ENCODE measurements around the gene RAI1. TPM values are rescaled to one million over a fixed set of nuclear protein-coding genes. Genes with fewer than 3 reads are reported as not detected.

Gene RAI1
- total RNA-seq, 3 donors from 2014 or later: 19.9 to 22.4 (median 20.1) TPM

GRCh38 chr17:17849845-17850373 is 168.7 kb downstream of the RAI1 start:
- peak; percentile 21 to 36 for ATAC-seq
- H3K9me3 Mint-ChIP-seq: no peaks in the 10 kb centered on the region
- H3K4me1 Mint-ChIP-seq (ENCODE audit: low read depth): peaks cover 71% of the 10 kb centered on the region
- H3K4me3 Mint-ChIP-seq: peak overlapping the region; percentile 37
- H3K36me3 Mint-ChIP-seq (ENCODE audit: insufficient read depth): peaks cover 5% of the 10 kb centered on the region
- H3K27me3 Mint-ChIP-seq (ENCODE audit: low read depth): no peaks in the 10 kb centered on the region
- DNase-seq: peak; percentile 47

- Mint-ChIP-seq H3K27me3 (ENCODE audit: low read depth) (no peaks in the 10 kb centered on the region), H3K9me3 (no peaks in the 10 kb centered on the region), H3K36me3 (ENCODE audit: insufficient read depth) (peaks cover 5% of the 10 kb centered on the region), H3K4me3 (no peak overlapping the region), H3K4me1 (ENCODE audit: low read depth) (peaks cover 80% of the 10 kb centered on the region)
- DNase-seq (no peak), ATAC-seq (no peak)
Observed at GRCh38 chr17:17851103-17852002, 170.1 kb downstream of the RAI1 start.

- no peak for ATAC-seq
- no peak for DNase-seq
- Mint-ChIP-seq H3K9me3 (no peaks in the 10 kb centered on the region), H3K4me3 (no peak overlapping the region), H3K36me3 (ENCODE audit: insufficient read depth) (peaks cover 5% of the 10 kb centered on the region), H3K27me3 (ENCODE audit: low read depth) (no peaks in the 10 kb centered on the region), H3K4me1 (ENCODE audit: low read depth) (peaks cover 79% of the 10 kb centered on the region)
Observed at GRCh38 chr17:17852930-17853329, 171.7 kb downstream of the RAI1 start.

GRCh38 chr17:17853811-17854447 is 172.7 kb downstream of the RAI1 start:
- Mint-ChIP-seq H3K4me1 (ENCODE audit: low read depth) (peaks cover 69% of the 10 kb centered on the region), H3K36me3 (ENCODE audit: insufficient read depth) (peaks cover 5% of the 10 kb centered on the region), H3K9me3 (no peaks in the 10 kb centered on the region), H3K27me3 (ENCODE audit: low read depth) (no peaks in the 10 kb centered on the region), H3K4me3 (peak overlapping the region; percentile 35)
- ATAC-seq (peak; percentile 73 to 78), DNase-seq (no peak)

- no peak overlapping the region for H3K4me3 Mint-ChIP-seq
Observed at GRCh38 chr17:17855976-17856375, 174.7 kb downstream of the RAI1 start.

GRCh38 chr17:17856386-17856785 is 175.1 kb downstream of the RAI1 start:
- H3K4me3 Mint-ChIP-seq: no peak overlapping the region
- H3K4me1 Mint-ChIP-seq (ENCODE audit: low read depth): peaks cover 47% of the 10 kb centered on the region
- no peak for ATAC-seq
- no peaks in the 10 kb centered on the region for H3K9me3 Mint-ChIP-seq
- H3K27me3 Mint-ChIP-seq (ENCODE audit: low read depth): no peaks in the 10 kb centered on the region
- H3K36me3 Mint-ChIP-seq (ENCODE audit: insufficient read depth): peaks cover 5% of the 10 kb centered on the region
- DNase-seq: no peak

More at GRCh38 chr17:17855976-17856375, 174.7 kb downstream of the RAI1 start:
- Mint-ChIP-seq H3K4me1 (ENCODE audit: low read depth) (peaks cover 51% of the 10 kb centered on the region), H3K27me3 (ENCODE audit: low read depth) (no peaks in the 10 kb centered on the region), H3K36me3 (ENCODE audit: insufficient read depth) (peaks cover 5% of the 10 kb centered on the region), H3K9me3 (no peaks in the 10 kb centered on the region)
- ATAC-seq: no peak
- no peak for DNase-seq

GRCh38 chr17:17857496-17857895 is 176.2 kb downstream of the RAI1 start:
- Mint-ChIP-seq H3K4me3 (no peak overlapping the region), H3K27me3 (ENCODE audit: low read depth) (no peaks in the 10 kb centered on the region), H3K9me3 (no peaks in the 10 kb centered on the region), H3K4me1 (ENCODE audit: low read depth) (peaks cover 38% of the 10 kb centered on the region), H3K36me3 (ENCODE audit: insufficient read depth) (no peaks in the 10 kb centered on the region)
- ATAC-seq (no peak), DNase-seq (no peak)

- Mint-ChIP-seq H3K4me1 (ENCODE audit: low read depth) (peaks cover 33% of the 10 kb centered on the region), H3K27me3 (ENCODE audit: low read depth) (no peaks in the 10 kb centered on the region), H3K4me3 (no peak overlapping the region), H3K36me3 (ENCODE audit: insufficient read depth) (no peaks in the 10 kb centered on the region), H3K9me3 (no peaks in the 10 kb centered on the region)
- peak; percentile 69 for DNase-seq
- ATAC-seq: peak; percentile 90 to 95
Observed at GRCh38 chr17:17859909-17860765, 178.9 kb downstream of the RAI1 start.

- no peak for ATAC-seq
- Mint-ChIP-seq H3K4me1 (ENCODE audit: low read depth) (peaks cover 27% of the 10 kb centered on the region), H3K9me3 (no peaks in the 10 kb centered on the region), H3K27me3 (ENCODE audit: low read depth) (no peaks in the 10 kb centered on the region), H3K36me3 (ENCODE audit: insufficient read depth) (no peaks in the 10 kb centered on the region), H3K4me3 (no peak overlapping the region)
- no peak for DNase-seq
Observed at GRCh38 chr17:17860766-17861107, 179.5 kb downstream of the RAI1 start.

Other genes starting within 250 kb of the RAI1 start
- gene MED9, start 204.5 kb upstream of the RAI1 start, total RNA-seq: 10 to 100 TPM; 15.0 to 16.4 (median 15.0) TPM
- gene RASD1, start 185.1 kb upstream of the RAI1 start, total RNA-seq: 1 to 10 TPM in 2 of 3 donors, under 1 TPM in 1; 0.87 to 1.3 (median 1.1) TPM
- 10 to 100 TPM; 52.5 to 53.8 (median 53.0) TPM for gene PEMT, start 89.8 kb upstream of the RAI1 start, total RNA-seq
- gene SREBF1, start 155.5 kb downstream of the RAI1 start, total RNA-seq: 10 to 100 TPM; 34.3 to 44.0 (median 34.6) TPM